Thoracic aorta (tissue), 2 donors: Measurements from ENCODE around the gene GLB1L3. TPM values are rescaled to one million over a fixed set of nuclear protein-coding genes. Genes with fewer than 3 reads are reported as not detected.

Source experiments
- ATAC-seq: fragments of 150-250 bp; one replicate; pipeline ENCODE4 v1.8.0; 2017; ENCODE audit warnings: low read depth; ENCODE audit not compliant: insufficient number of reproducible peaks, low FRiP score
- DNase-seq: peaks from one replicate; pipeline ENCODE4 v3.0.0-alpha.2; 2020; ENCODE audit warnings: low spot score
- H3K27ac ChIP-seq, 2 donors: fragments of 200-600 bp; sonication (generic); 1 replicate in 1 of 2; 2 replicates in 1 of 2; pipeline ENCODE4 v1.5.1; 2016; ENCODE audit warnings: mild to moderate bottlenecking in 2 of 2, moderate library complexity in 2 of 2
- H3K27me3 ChIP-seq: fragments of 200-600 bp; sonication (generic); replicated peaks from 2 replicates; pipeline ENCODE4 v1.6.0; 2016; ENCODE audit warnings: mild to moderate bottlenecking; ENCODE audit not compliant: insufficient read depth
- H3K36me3 ChIP-seq: fragments of 200-600 bp; sonication (generic); one replicate; pipeline ENCODE4 v1.5.1; 2016
- H3K4me1 ChIP-seq, 2 donors: fragments of 200-600 bp; sonication (generic); 1 replicate in 1 of 2; 2 replicates in 1 of 2; pipeline versions ENCODE4 v1.5.1 to v1.6.0; 2016; ENCODE audit warnings: low read depth in 2 of 2, mild to moderate bottlenecking in 1 of 2; ENCODE audit not compliant: control insufficient read depth in 1 of 2
- H3K4me3 ChIP-seq: fragments of 200-600 bp; sonication (generic); 2 replicates; pipeline ENCODE4 v1.5.1; 2016; ENCODE audit warnings: mild to moderate bottlenecking
- H3K9me3 ChIP-seq: fragments of 200-600 bp; sonication (generic); 2 replicates; pipeline ENCODE4 v1.5.1; 2016
- CTCF ChIP-seq: fragments of 200-600 bp; sonication (generic); IDR thresholded peaks from one replicate; pipeline ENCODE4 v1.5.1; 2019; ENCODE audit warnings: antibody characterized with exemption
- total RNA-seq, 2 donors: library from RNA; depleted of rRNA; stranded (reverse); fragments of >200 nt; gene quantifications; one replicate each; pipeline versions ENCODE4 v1.1.0 to v1.2.3, GENCODE V29; 2016

The GLB1L3 gene
- total RNA-seq = not detected

GRCh38 chr11:134275534-134276395 lies at the start of gene GLB1L3:
Gene GLB1L3 (plus strand): TSS chr11:134276379. CDS start chr11:134276741, 362 bp downstream.
- DNase-seq = no peak
- H3K4me1 ChIP-seq = peaks cover 6 to 20% of the 10 kb centered on the region in 2 donors
- ATAC-seq = no peak
- peaks cover 7% of the 10 kb centered on the region for H3K27me3 ChIP-seq
- no peak within 1 kb of the TSS for H3K27ac ChIP-seq
- H3K9me3 ChIP-seq = no peaks in the 10 kb centered on the region
- no peaks in the 10 kb centered on the region for H3K36me3 ChIP-seq
- peak within 1 kb of the TSS; percentile 61 for H3K4me3 ChIP-seq
- no peak for TF ChIP-seq CTCF

GRCh38 chr11:134226806-134227325 lies 49.3 kb upstream of the GLB1L3 start:
- DNase-seq (no peak), ATAC-seq (no peak)
- peak overlapping the region; percentile 89 for H3K4me3 ChIP-seq
- H3K27ac ChIP-seq = no peak overlapping the region
- no peaks in the 10 kb centered on the region for H3K9me3 ChIP-seq
- no peaks in the 10 kb centered on the region for H3K27me3 ChIP-seq
- peaks cover 21 to 26% of the 10 kb centered on the region in 2 donors for H3K4me1 ChIP-seq
- TF ChIP-seq CTCF = no peak
- H3K36me3 ChIP-seq = no peaks in the 10 kb centered on the region

GRCh38 chr11:134228625-134229024 lies 47.6 kb upstream of the GLB1L3 start:
- Histone ChIP-seq H3K9me3 (no peaks in the 10 kb centered on the region), H3K27ac (no peak overlapping the region), H3K36me3 (no peaks in the 10 kb centered on the region), H3K4me3 (no peak overlapping the region), H3K4me1 (peaks cover 15 to 20% of the 10 kb centered on the region in 2 donors), H3K27me3 (no peaks in the 10 kb centered on the region)
- TF ChIP-seq CTCF = no peak
- ATAC-seq (no peak), DNase-seq (no peak)

- no peak for ATAC-seq
- TF ChIP-seq CTCF = no peak
These were observed 46.9 kb upstream of the GLB1L3 start for GRCh38 chr11:134229126-134229790.

GRCh38 chr11:134230339-134230738 lies 45.8 kb upstream of the GLB1L3 start:
- H3K27ac ChIP-seq = no peak overlapping the region
- no peaks in the 10 kb centered on the region for H3K27me3 ChIP-seq
- DNase-seq (no peak), ATAC-seq (no peak)
- H3K4me3 ChIP-seq = no peak overlapping the region
- peaks cover 15 to 19% of the 10 kb centered on the region in 2 donors for H3K4me1 ChIP-seq
- H3K9me3 ChIP-seq = no peaks in the 10 kb centered on the region
- no peaks in the 10 kb centered on the region for H3K36me3 ChIP-seq
- no peak for TF ChIP-seq CTCF

More at GRCh38 chr11:134229126-134229790, 46.9 kb upstream of the GLB1L3 start:
- Histone ChIP-seq H3K27me3 (no peaks in the 10 kb centered on the region), H3K4me1 (peaks cover 15 to 20% of the 10 kb centered on the region in 2 donors), H3K4me3 (no peak overlapping the region), H3K27ac (no peak overlapping the region), H3K36me3 (no peaks in the 10 kb centered on the region), H3K9me3 (no peaks in the 10 kb centered on the region)
- no peak for DNase-seq
